Retinal pigment epithelial cell (primary cell): ENCODE measurements around the gene UPF3B.
"Not testable (repeated sequence)": the region's sequence is repeated elsewhere in the genome, so short reads cannot be mapped to it uniquely, and the experiment has no call there.

Experiments used
- DNase-seq: peaks from one replicate; pipeline ENCODE4 v3.0.0-alpha.2; 2010; ENCODE audit warnings: low read depth
- H3K4me3 ChIP-seq: 2 replicates; pipeline ENCODE4 v1.5.1; 2011; ENCODE audit warnings: mild to moderate bottlenecking, low read length, control low read depth, moderate library complexity
- CTCF ChIP-seq: conservative IDR thresholded peaks from 2 replicates; pipeline ENCODE4 v1.5.1; 2011; ENCODE audit warnings: low read depth, low read length, control low read depth, inconsistent platforms

Gene UPF3B

GRCh38 chrX:119870626-119871131 is 17.9 kb upstream of the UPF3B start:
- TF ChIP-seq CTCF: no peak
- H3K4me3 ChIP-seq: peak overlapping the region; percentile 73
- no peak for DNase-seq

- no peak for TF ChIP-seq CTCF
- peak overlapping the region; percentile 63 for H3K4me3 ChIP-seq
- no peak for DNase-seq
Observed at GRCh38 chrX:119853444-119853843, 681 bp upstream of the UPF3B start.

GRCh38 chrX:119833905-119834304 is 18.9 kb downstream of the UPF3B start:
- no peak overlapping the region for H3K4me3 ChIP-seq
- TF ChIP-seq CTCF: no peak
- DNase-seq: no peak

- no peak for TF ChIP-seq CTCF
- DNase-seq: no peak
- no peak overlapping the region for H3K4me3 ChIP-seq
Observed at GRCh38 chrX:119828446-119828845, 24.3 kb downstream of the UPF3B start.

- TF ChIP-seq CTCF: no peak
Observed at GRCh38 chrX:119826399-119826959, 26.3 kb downstream of the UPF3B start.

GRCh38 chrX:119824221-119824620 is 28.5 kb downstream of the UPF3B start:
- DNase-seq, H3K4me3 ChIP-seq: not testable (repeated sequence)

More at GRCh38 chrX:119826399-119826959, 26.3 kb downstream of the UPF3B start:
- DNase-seq: no peak
- H3K4me3 ChIP-seq: no peak overlapping the region

DNA sequence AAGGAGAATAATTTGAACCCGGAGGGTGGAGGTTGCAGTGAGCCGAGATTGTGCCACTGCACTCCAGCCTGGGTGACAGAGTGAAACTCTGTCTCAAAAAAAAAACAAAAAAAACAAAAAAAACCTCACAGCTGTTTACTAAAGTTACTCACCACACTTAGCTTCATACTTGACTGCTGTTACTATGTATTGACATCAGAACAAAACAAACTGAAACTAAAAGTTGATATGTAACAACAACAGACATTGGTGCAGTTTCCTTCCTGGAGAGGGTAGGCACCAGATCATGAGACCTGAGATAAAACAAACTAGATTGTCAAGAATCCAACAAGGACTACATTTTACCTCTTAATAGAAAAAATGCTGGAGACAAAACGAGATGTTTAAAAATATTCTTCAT is 31.1 kb downstream of the UPF3B start:
- not testable (repeated sequence) for DNase-seq, H3K4me3 ChIP-seq

DNA sequence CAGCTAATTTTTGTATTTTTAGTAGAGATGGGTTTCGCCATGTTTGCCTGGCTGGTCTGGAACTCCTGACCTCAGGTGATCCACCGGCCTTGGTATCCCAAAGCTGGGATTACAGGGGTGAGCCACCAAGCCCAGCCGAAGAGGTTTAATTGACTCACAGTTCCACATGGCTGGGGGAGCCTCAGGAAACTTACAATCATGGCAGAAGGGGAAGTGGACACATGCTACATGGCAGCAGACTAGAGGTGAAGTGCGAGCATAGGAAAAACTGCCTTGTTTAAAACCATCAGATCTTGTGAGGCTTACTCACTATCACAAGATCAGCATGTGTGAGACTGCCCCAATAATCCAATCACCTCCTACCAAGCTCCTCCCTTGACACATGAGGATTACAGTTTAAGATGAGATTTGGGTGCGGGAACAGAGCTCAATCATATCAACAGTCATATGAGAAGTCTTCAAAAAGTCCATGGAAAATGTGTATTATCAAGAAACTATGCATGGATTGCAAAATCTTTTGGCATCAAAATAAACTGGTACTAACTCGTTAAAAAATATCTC is 35.6 kb downstream of the UPF3B start:
- H3K4me3 ChIP-seq: no peak overlapping the region
- DNase-seq: peak; percentile 85
- TF ChIP-seq CTCF: no peak
